GM23338 (cell line): ENCODE measurements around the gene MYH15. TPM values are rescaled to one million over a fixed set of nuclear protein-coding genes. Genes with fewer than 3 reads are reported as not detected.

Source experiments
- ATAC-seq: fragments of 200-7000 bp; cut with Tn5 transposase; 3 replicates; pipeline ENCODE4 v1.9.1; 2020
- DNase-seq: peaks from one replicate; pipeline ENCODE4 v3.0.0-alpha.2; 2015; ENCODE audit warnings: low spot score
- H2AFZ ChIP-seq: fragments of 200-600 bp; sonication (generic); 2 replicates; pipeline ENCODE4 v1.8.0; 2016; ENCODE audit warnings: antibody characterized with exemption, mild to moderate bottlenecking, moderate library complexity
- H3F3A ChIP-seq: fragments of 200-600 bp; sonication (generic); replicated peaks from 2 replicates; pipeline ENCODE4 v1.8.0; 2017; ENCODE audit warnings: antibody characterized with exemption, mixed run types, low read depth
- H3K27ac ChIP-seq: fragments of 200-600 bp; sonication (generic); 2 replicates; pipeline ENCODE4 v1.6.1; 2016; ENCODE audit warnings: low read depth
- H3K27me3 ChIP-seq: fragments of 200-600 bp; sonication (generic); 2 replicates; pipeline ENCODE4 v1.8.0; 2016; ENCODE audit warnings: mild to moderate bottlenecking, mixed run types, moderate library complexity; ENCODE audit not compliant: insufficient read depth
- H3K36me3 ChIP-seq: fragments of 200-600 bp; sonication (generic); 2 replicates; pipeline ENCODE4 v1.8.0; 2016; ENCODE audit warnings: mild to moderate bottlenecking; ENCODE audit not compliant: insufficient read depth
- H3K4me1 ChIP-seq: fragments of 200-600 bp; sonication (generic); 2 replicates; pipeline ENCODE4 v1.8.0; 2016; ENCODE audit warnings: mild to moderate bottlenecking, moderate library complexity; ENCODE audit not compliant: insufficient read depth
- H3K4me2 ChIP-seq: fragments of 200-600 bp; sonication (generic); 2 replicates; pipeline ENCODE4 v1.7.1; 2017; ENCODE audit warnings: mixed run types
- H3K4me3 ChIP-seq: fragments of 200-600 bp; sonication (generic); 2 replicates; pipeline ENCODE4 v1.6.1; 2016; ENCODE audit warnings: mixed run types
- H3K79me2 ChIP-seq: fragments of 200-600 bp; sonication (generic); replicated peaks from 2 replicates; pipeline ENCODE4 v1.8.0; 2017; ENCODE audit warnings: mild to moderate bottlenecking; ENCODE audit not compliant: insufficient read depth
- H3K9me2 ChIP-seq: fragments of 200-600 bp; sonication (generic); 2 replicates; pipeline ENCODE4 v1.8.0; 2017; ENCODE audit not compliant: insufficient read depth
- H4K20me1 ChIP-seq: fragments of 200-600 bp; sonication (generic); replicated peaks from 2 replicates; pipeline ENCODE4 v1.8.0; 2017; ENCODE audit warnings: mild to moderate bottlenecking; ENCODE audit not compliant: insufficient read depth
- H3K27ac Mint-ChIP-seq: 2 replicates; pipeline ENCODE4 v1.8.0; 2020; ENCODE audit warnings: inconsistent platforms, mild to moderate bottlenecking, moderate library complexity, mixed read lengths
- H3K27me3 Mint-ChIP-seq: 3 replicates; pipeline ENCODE4 v1.8.0; 2022; ENCODE audit warnings: low read depth, mild to moderate bottlenecking, moderate library complexity, mixed read lengths, inconsistent platforms; ENCODE audit not compliant: insufficient read depth, poor library complexity
- H3K36me3 Mint-ChIP-seq: 3 replicates; pipeline ENCODE4 v1.8.0; 2021; ENCODE audit warnings: low read depth, mild to moderate bottlenecking, inconsistent platforms, moderate library complexity, mixed read lengths
- H3K4me1 Mint-ChIP-seq: 3 replicates; pipeline ENCODE4 v1.8.0; 2020; ENCODE audit warnings: mild to moderate bottlenecking, inconsistent platforms, mixed read lengths
- H3K4me3 Mint-ChIP-seq: 3 replicates; pipeline ENCODE4 v1.8.0; 2021; ENCODE audit warnings: moderate library complexity, mild to moderate bottlenecking, inconsistent platforms, mixed read lengths
- H3K9me3 Mint-ChIP-seq: 3 replicates; pipeline ENCODE4 v1.8.0; 2020; ENCODE audit warnings: moderate library complexity, mild to moderate bottlenecking, inconsistent platforms, mixed read lengths
- CREB1 ChIP-seq: fragments of 250-450 bp; sonication (Bioruptor Pico); IDR thresholded peaks from 2 replicates; pipeline ENCODE4 v1.5.0; 2020; ENCODE audit warnings: low read depth, mild to moderate bottlenecking, moderate library complexity
- EZH2 ChIP-seq: fragments of 200-600 bp; sonication (generic); IDR thresholded peaks from one replicate; pipeline ENCODE4 v1.8.0; 2017; ENCODE audit warnings: antibody characterized with exemption, mild to moderate bottlenecking, low read depth; ENCODE audit not compliant: unreplicated experiment
- EZH2phosphoT487 ChIP-seq: fragments of 200-600 bp; sonication (generic); IDR thresholded peaks from one replicate; pipeline ENCODE4 v1.8.1; 2018; ENCODE audit warnings: antibody characterized with exemption; ENCODE audit not compliant: unreplicated experiment
- JUNB ChIP-seq: IDR thresholded peaks from one replicate; pipeline ENCODE4 v1.6.1; 2016; ENCODE audit warnings: antibody characterized with exemption; ENCODE audit not compliant: unreplicated experiment
- NANOG ChIP-seq: IDR thresholded peaks from 2 replicates; pipeline ENCODE4 v1.6.1; 2016; ENCODE audit warnings: antibody characterized with exemption, borderline replicate concordance
- POLR2AphosphoS5 ChIP-seq: IDR thresholded peaks from 2 replicates; pipeline ENCODE4 v1.6.1; 2016; ENCODE audit warnings: antibody characterized with exemption, low read depth
- STAT1 ChIP-seq: IDR thresholded peaks from one replicate; pipeline ENCODE4 v1.6.1; 2016; ENCODE audit warnings: antibody characterized with exemption; ENCODE audit not compliant: unreplicated experiment
- ZNF114 ChIP-seq: fragments of 250-450 bp; sonication (Bioruptor Pico); IDR thresholded peaks from 2 replicates; pipeline ENCODE4 v1.5.0; 2020; ENCODE audit warnings: mild to moderate bottlenecking, moderate library complexity
- ZNF331 ChIP-seq: fragments of 250-450 bp; sonication (Bioruptor Pico); IDR thresholded peaks from 2 replicates; pipeline ENCODE4 v1.5.0; 2020; ENCODE audit warnings: low read depth, mild to moderate bottlenecking, moderate library complexity
- polyA plus RNA-seq: library from polyadenylated mRNA; unstranded; fragments of >200 nt; fragmentation: Nextera tagmentation; extraction: Ambion mirVana; gene quantifications from 2 replicates; pipeline ENCODE4 v1.2.1, GENCODE V29; 2016
- total RNA-seq: library from RNA; depleted of rRNA; stranded (reverse); fragments of >200 nt; shearing (Covaris generic); gene quantifications from 2 replicates; pipeline ENCODE4 v1.2.3, GENCODE V29; 2014
- TF ChIP-seq, protein P1 (sequence below): IDR thresholded peaks from 2 replicates; pipeline ENCODE4 v1.6.1; 2016; ENCODE audit warnings: antibody characterized with exemption
- TF ChIP-seq, protein P2 (sequence below): IDR thresholded peaks from one replicate; pipeline ENCODE4 v1.6.1; 2018; ENCODE audit warnings: antibody characterized with exemption; ENCODE audit not compliant: unreplicated experiment
- TF ChIP-seq, protein P3 (sequence below): fragments of 250-450 bp; sonication (Bioruptor Pico); IDR thresholded peaks from 2 replicates; pipeline ENCODE4 v1.5.0; 2020; ENCODE audit warnings: mild to moderate bottlenecking, moderate library complexity

MYH15 gene
- total and polyA plus RNA-seq, 2 experiments from 2014 or later = 0.07 TPM; not detected in 1

DNA sequence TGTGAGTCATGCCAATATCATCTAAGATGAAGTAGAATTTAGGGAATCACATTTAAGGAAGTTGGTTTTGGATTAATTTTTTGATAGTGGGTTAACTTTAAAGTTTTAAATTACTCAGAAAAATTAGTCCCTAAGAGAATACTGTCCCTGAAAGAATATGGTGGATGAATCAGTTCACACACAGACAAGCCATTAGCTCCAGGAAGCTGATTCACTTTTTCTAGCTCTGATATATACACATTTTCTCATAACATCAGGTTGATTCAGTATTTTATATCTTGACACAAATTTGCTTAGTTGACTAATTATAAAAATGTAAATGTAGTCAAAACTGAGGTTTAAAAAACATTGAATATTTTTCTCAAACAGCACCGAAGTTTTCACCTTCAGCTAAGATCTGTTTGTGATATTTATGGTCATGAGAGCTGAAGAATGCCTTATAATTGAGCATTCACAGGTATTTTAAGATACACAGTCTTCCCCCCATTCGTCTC is 55.1 kb downstream of the MYH15 start:
- Mint-ChIP-seq H3K27me3 (no peaks in the 10 kb centered on the region), H3K4me1 (peaks cover 10% of the 10 kb centered on the region; the same call in 2 of the 3 replicates), H3K36me3 (no peaks in the 10 kb centered on the region), H3K9me3 (no peaks in the 10 kb centered on the region), H3K4me3 (no peak overlapping the region), H3K27ac (no peak overlapping the region)
- no peaks in the 10 kb centered on the region for H3F3A ChIP-seq
- ATAC-seq = no peak
- no peaks in the 10 kb centered on the region; the same call in 1 of the 2 replicates for H3K9me2 ChIP-seq
- TF ChIP-seq, protein P1, sequence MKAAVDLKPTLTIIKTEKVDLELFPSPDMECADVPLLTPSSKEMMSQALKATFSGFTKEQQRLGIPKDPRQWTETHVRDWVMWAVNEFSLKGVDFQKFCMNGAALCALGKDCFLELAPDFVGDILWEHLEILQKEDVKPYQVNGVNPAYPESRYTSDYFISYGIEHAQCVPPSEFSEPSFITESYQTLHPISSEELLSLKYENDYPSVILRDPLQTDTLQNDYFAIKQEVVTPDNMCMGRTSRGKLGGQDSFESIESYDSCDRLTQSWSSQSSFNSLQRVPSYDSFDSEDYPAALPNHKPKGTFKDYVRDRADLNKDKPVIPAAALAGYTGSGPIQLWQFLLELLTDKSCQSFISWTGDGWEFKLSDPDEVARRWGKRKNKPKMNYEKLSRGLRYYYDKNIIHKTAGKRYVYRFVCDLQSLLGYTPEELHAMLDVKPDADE = no peak
- TF ChIP-seq CREB1 (CRISPR knock-in tag) = no peak
- TF ChIP-seq EZH2phosphoT487 = no peak
- TF ChIP-seq, protein P2, sequence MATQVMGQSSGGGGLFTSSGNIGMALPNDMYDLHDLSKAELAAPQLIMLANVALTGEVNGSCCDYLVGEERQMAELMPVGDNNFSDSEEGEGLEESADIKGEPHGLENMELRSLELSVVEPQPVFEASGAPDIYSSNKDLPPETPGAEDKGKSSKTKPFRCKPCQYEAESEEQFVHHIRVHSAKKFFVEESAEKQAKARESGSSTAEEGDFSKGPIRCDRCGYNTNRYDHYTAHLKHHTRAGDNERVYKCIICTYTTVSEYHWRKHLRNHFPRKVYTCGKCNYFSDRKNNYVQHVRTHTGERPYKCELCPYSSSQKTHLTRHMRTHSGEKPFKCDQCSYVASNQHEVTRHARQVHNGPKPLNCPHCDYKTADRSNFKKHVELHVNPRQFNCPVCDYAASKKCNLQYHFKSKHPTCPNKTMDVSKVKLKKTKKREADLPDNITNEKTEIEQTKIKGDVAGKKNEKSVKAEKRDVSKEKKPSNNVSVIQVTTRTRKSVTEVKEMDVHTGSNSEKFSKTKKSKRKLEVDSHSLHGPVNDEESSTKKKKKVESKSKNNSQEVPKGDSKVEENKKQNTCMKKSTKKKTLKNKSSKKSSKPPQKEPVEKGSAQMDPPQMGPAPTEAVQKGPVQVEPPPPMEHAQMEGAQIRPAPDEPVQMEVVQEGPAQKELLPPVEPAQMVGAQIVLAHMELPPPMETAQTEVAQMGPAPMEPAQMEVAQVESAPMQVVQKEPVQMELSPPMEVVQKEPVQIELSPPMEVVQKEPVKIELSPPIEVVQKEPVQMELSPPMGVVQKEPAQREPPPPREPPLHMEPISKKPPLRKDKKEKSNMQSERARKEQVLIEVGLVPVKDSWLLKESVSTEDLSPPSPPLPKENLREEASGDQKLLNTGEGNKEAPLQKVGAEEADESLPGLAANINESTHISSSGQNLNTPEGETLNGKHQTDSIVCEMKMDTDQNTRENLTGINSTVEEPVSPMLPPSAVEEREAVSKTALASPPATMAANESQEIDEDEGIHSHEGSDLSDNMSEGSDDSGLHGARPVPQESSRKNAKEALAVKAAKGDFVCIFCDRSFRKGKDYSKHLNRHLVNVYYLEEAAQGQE = no peak
- TF ChIP-seq POLR2AphosphoS5 = no peak
- TF ChIP-seq ZNF114 (CRISPR knock-in tag) = no peak
- no peak for TF ChIP-seq STAT1
- TF ChIP-seq ZNF331 (CRISPR knock-in tag) = no peak
- TF ChIP-seq, protein P3, sequence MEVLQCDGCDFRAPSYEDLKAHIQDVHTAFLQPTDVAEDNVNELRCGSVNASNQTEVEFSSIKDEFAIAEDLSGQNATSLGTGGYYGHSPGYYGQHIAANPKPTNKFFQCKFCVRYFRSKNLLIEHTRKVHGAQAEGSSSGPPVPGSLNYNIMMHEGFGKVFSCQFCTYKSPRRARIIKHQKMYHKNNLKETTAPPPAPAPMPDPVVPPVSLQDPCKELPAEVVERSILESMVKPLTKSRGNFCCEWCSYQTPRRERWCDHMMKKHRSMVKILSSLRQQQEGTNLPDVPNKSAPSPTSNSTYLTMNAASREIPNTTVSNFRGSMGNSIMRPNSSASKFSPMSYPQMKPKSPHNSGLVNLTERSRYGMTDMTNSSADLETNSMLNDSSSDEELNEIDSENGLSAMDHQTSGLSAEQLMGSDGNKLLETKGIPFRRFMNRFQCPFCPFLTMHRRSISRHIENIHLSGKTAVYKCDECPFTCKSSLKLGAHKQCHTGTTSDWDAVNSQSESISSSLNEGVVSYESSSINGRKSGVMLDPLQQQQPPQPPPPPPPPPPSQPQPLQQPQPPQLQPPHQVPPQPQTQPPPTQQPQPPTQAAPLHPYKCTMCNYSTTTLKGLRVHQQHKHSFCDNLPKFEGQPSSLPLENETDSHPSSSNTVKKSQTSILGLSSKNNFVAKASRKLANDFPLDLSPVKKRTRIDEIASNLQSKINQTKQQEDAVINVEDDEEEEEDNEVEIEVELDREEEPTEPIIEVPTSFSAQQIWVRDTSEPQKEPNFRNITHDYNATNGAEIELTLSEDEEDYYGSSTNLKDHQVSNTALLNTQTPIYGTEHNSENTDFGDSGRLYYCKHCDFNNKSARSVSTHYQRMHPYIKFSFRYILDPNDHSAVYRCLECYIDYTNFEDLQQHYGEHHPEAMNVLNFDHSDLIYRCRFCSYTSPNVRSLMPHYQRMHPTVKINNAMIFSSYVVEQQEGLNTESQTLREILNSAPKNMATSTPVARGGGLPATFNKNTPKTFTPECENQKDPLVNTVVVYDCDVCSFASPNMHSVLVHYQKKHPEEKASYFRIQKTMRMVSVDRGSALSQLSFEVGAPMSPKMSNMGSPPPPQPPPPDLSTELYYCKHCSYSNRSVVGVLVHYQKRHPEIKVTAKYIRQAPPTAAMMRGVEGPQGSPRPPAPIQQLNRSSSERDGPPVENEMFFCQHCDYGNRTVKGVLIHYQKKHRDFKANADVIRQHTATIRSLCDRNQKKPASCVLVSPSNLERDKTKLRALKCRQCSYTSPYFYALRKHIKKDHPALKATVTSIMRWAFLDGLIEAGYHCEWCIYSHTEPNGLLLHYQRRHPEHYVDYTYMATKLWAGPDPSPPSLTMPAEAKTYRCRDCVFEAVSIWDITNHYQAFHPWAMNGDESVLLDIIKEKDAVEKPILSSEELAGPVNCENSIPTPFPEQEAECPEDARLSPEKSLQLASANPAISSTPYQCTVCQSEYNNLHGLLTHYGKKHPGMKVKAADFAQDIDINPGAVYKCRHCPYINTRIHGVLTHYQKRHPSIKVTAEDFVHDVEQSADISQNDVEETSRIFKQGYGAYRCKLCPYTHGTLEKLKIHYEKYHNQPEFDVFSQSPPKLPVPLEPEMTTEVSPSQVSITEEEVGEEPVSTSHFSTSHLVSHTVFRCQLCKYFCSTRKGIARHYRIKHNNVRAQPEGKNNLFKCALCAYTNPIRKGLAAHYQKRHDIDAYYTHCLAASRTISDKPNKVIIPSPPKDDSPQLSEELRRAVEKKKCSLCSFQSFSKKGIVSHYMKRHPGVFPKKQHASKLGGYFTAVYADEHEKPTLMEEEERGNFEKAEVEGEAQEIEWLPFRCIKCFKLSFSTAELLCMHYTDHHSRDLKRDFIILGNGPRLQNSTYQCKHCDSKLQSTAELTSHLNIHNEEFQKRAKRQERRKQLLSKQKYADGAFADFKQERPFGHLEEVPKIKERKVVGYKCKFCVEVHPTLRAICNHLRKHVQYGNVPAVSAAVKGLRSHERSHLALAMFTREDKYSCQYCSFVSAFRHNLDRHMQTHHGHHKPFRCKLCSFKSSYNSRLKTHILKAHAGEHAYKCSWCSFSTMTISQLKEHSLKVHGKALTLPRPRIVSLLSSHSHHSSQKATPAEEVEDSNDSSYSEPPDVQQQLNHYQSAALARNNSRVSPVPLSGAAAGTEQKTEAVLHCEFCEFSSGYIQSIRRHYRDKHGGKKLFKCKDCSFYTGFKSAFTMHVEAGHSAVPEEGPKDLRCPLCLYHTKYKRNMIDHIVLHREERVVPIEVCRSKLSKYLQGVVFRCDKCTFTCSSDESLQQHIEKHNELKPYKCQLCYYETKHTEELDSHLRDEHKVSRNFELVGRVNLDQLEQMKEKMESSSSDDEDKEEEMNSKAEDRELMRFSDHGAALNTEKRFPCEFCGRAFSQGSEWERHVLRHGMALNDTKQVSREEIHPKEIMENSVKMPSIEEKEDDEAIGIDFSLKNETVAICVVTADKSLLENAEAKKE (CRISPR knock-in tag) = no peak
- TF ChIP-seq EZH2 = no peak
- TF ChIP-seq NANOG = no peak
- TF ChIP-seq JUNB = no peak
- H3K27ac ChIP-seq = no peak overlapping the region
- no peaks in the 10 kb centered on the region for H3K79me2 ChIP-seq
- no peak overlapping the region for H2AFZ ChIP-seq
- H4K20me1 ChIP-seq = no peaks in the 10 kb centered on the region
- no peaks in the 10 kb centered on the region for H3K36me3 ChIP-seq
- no peak for DNase-seq
- no peaks in the 10 kb centered on the region for H3K27me3 ChIP-seq
- peaks cover 7% of the 10 kb centered on the region; the same call in 1 of the 2 replicates for H3K4me1 ChIP-seq
- no peak overlapping the region for H3K4me2 ChIP-seq
- no peak overlapping the region for H3K4me3 ChIP-seq
